Measurements from ENCODE around the gene CREB3L2.
"Not testable (repeated sequence)": the region's sequence is repeated elsewhere in the genome, so short reads cannot be mapped to it uniquely, and the experiment has no call there.

DNA sequence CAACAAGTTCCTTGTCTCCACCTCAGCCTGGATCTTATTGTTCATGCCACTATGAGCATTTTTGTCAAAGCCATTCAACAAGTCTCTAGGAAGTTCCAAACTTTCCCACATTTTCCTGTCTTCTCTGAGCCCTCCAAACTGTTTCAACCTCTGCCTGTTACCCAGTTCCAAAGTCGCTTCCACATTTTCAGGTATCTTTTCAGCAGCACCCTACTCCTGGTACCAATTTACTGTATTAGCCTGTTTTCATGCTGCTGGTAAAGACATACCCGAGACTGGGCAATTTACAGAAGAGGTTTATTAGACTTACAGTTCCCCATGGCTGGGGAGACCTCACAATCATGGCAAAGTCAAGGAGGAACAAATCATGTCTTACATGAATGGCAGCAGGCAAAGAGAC lies 168.9 kb downstream of the CREB3L2 start:
- not testable (repeated sequence) for TF ChIP-seq REST (tag by site-specific recombination; IDR thresholded peaks at IDR 0.05); CTCF (tag by site-specific recombination; IDR thresholded peaks at IDR 0.05); ZFP3 (tag by site-specific recombination; IDR thresholded peaks at IDR 0.05; ENCODE audit: low read depth); ZNF488 (tag by site-specific recombination; IDR thresholded peaks at IDR 0.05); ZNF239 (tag by site-specific recombination; IDR thresholded peaks at IDR 0.05); ZNF362 (tag by site-specific recombination; IDR thresholded peaks at IDR 0.05)
- TF ChIP-seq, protein P1, sequence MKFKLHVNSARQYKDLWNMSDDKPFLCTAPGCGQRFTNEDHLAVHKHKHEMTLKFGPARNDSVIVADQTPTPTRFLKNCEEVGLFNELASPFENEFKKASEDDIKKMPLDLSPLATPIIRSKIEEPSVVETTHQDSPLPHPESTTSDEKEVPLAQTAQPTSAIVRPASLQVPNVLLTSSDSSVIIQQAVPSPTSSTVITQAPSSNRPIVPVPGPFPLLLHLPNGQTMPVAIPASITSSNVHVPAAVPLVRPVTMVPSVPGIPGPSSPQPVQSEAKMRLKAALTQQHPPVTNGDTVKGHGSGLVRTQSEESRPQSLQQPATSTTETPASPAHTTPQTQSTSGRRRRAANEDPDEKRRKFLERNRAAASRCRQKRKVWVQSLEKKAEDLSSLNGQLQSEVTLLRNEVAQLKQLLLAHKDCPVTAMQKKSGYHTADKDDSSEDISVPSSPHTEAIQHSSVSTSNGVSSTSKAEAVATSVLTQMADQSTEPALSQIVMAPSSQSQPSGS (tag by site-specific recombination; IDR thresholded peaks at IDR 0.05; ENCODE audit: low read depth): not testable (repeated sequence)
- TF ChIP-seq, protein P2, sequence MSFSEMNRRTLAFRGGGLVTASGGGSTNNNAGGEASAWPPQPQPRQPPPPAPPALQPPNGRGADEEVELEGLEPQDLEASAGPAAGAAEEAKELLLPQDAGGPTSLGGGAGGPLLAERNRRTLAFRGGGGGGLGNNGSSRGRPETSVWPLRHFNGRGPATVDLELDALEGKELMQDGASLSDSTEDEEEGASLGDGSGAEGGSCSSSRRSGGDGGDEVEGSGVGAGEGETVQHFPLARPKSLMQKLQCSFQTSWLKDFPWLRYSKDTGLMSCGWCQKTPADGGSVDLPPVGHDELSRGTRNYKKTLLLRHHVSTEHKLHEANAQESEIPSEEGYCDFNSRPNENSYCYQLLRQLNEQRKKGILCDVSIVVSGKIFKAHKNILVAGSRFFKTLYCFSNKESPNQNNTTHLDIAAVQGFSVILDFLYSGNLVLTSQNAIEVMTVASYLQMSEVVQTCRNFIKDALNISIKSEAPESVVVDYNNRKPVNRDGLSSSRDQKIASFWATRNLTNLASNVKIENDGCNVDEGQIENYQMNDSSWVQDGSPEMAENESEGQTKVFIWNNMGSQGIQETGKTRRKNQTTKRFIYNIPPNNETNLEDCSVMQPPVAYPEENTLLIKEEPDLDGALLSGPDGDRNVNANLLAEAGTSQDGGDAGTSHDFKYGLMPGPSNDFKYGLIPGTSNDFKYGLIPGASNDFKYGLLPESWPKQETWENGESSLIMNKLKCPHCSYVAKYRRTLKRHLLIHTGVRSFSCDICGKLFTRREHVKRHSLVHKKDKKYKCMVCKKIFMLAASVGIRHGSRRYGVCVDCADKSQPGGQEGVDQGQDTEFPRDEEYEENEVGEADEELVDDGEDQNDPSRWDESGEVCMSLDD (tag by site-specific recombination; IDR thresholded peaks at IDR 0.05): not testable (repeated sequence)
- TF ChIP-seq, protein P3, sequence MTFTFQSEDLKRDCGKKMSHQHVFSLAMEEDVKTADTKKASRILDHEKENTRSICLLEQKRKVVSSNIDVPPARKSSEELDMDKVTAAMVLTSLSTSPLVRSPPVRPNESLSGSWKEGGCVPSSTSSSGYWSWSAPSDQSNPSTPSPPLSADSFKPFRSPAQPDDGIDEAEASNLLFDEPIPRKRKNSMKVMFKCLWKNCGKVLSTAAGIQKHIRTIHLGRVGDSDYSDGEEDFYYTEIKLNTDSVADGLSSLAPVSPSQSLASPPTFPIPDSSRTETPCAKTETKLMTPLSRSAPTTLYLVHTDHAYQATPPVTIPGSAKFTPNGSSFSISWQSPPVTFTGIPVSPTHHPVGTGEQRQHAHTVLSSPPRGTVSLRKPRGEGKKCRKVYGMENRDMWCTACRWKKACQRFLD (tag by site-specific recombination; IDR thresholded peaks at IDR 0.05): not testable (repeated sequence)
- TF ChIP-seq, protein P4, sequence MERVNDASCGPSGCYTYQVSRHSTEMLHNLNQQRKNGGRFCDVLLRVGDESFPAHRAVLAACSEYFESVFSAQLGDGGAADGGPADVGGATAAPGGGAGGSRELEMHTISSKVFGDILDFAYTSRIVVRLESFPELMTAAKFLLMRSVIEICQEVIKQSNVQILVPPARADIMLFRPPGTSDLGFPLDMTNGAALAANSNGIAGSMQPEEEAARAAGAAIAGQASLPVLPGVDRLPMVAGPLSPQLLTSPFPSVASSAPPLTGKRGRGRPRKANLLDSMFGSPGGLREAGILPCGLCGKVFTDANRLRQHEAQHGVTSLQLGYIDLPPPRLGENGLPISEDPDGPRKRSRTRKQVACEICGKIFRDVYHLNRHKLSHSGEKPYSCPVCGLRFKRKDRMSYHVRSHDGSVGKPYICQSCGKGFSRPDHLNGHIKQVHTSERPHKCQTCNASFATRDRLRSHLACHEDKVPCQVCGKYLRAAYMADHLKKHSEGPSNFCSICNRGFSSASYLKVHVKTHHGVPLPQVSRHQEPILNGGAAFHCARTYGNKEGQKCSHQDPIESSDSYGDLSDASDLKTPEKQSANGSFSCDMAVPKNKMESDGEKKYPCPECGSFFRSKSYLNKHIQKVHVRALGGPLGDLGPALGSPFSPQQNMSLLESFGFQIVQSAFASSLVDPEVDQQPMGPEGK (tag by site-specific recombination; IDR thresholded peaks at IDR 0.05): not testable (repeated sequence)
